Smooth muscle cell (in vitro differentiated cells): Measurements from ENCODE around the gene PPARA. TPM values are rescaled to one million over a fixed set of nuclear protein-coding genes. Genes with fewer than 3 reads are reported as not detected.

ENCODE experiments used
- DNase-seq: peaks from one replicate; lab custom pipeline; 2025; ENCODE audit not compliant: unreplicated experiment; lab: John Stamatoyannopoulos, UW
- H2AFZ ChIP-seq: fragments of 200-600 bp; sonication (generic); 2 replicates; pipeline ENCODE4 v1.6.0; 2016; ENCODE audit warnings: antibody characterized with exemption, low read depth, mild to moderate bottlenecking
- H3F3A ChIP-seq: fragments of 200-600 bp; sonication (generic); 2 replicates; pipeline ENCODE4 v1.6.0; 2017; ENCODE audit warnings: antibody characterized with exemption, low read depth
- H3K27ac ChIP-seq: fragments of 200-600 bp; sonication (generic); 2 replicates; pipeline ENCODE4 v1.5.1; 2016; ENCODE audit warnings: low read depth, mild to moderate bottlenecking
- H3K27me3 ChIP-seq: fragments of 200-600 bp; sonication (generic); 2 replicates; pipeline ENCODE4 v1.6.1; 2016; ENCODE audit warnings: low read depth, mild to moderate bottlenecking
- H3K36me3 ChIP-seq: fragments of 200-600 bp; sonication (generic); 2 replicates; pipeline ENCODE4 v1.5.1; 2016; ENCODE audit warnings: low read depth
- H3K4me1 ChIP-seq: fragments of 200-600 bp; sonication (generic); 2 replicates; pipeline ENCODE4 v1.5.1; 2016; ENCODE audit warnings: low read depth
- H3K4me2 ChIP-seq: fragments of 200-600 bp; sonication (generic); 2 replicates; pipeline ENCODE4 v1.6.0; 2016; ENCODE audit warnings: mild to moderate bottlenecking
- H3K4me3 ChIP-seq: fragments of 200-600 bp; sonication (generic); 2 replicates; pipeline ENCODE4 v1.5.1; 2016; ENCODE audit warnings: mild to moderate bottlenecking
- H3K79me2 ChIP-seq: fragments of 200-600 bp; sonication (generic); 2 replicates; pipeline ENCODE4 v1.6.0; 2016; ENCODE audit warnings: low read depth, mild to moderate bottlenecking
- H3K9ac ChIP-seq: fragments of 200-600 bp; sonication (generic); 2 replicates; pipeline ENCODE4 v1.6.0; 2016; ENCODE audit warnings: low read depth
- H3K9me3 ChIP-seq: fragments of 200-600 bp; sonication (generic); replicated peaks from 2 replicates; pipeline ENCODE4 v1.5.1; 2016; ENCODE audit warnings: low read depth
- H4K20me1 ChIP-seq: fragments of 200-600 bp; sonication (generic); 2 replicates; pipeline ENCODE4 v1.6.0; 2016; ENCODE audit warnings: low read depth
- CTCF ChIP-seq: fragments of 200-600 bp; sonication (generic); IDR thresholded peaks from 2 replicates; pipeline ENCODE4 v1.5.1; 2017; ENCODE audit warnings: borderline replicate concordance, mild to moderate bottlenecking, antibody characterized with exemption; ENCODE audit not compliant: insufficient read depth, poor library complexity, severe bottlenecking
- WGBS: methylation state at CpG from one replicate; pipeline ENCODE4 v1.1.7; 2016; ENCODE audit warnings: low lambda C conversion rate; 5-methylcytosine and 5-hydroxymethylcytosine counted together
- polyA plus RNA-seq: library from polyadenylated mRNA; unstranded; fragments of >200 nt; fragmentation: Nextera tagmentation; extraction: Ambion mirVana; gene quantifications from 2 replicates; pipeline ENCODE4 v1.2.1, GENCODE V29; 2016
- total RNA-seq: library from RNA; depleted of rRNA; stranded (reverse); fragments of >200 nt; gene quantifications from 2 replicates; pipeline ENCODE4 v1.2.3, GENCODE V29; 2014

PPARA gene
- total and polyA plus RNA-seq, 2 experiments from 2014 or later = 9.2 to 18.0 TPM

GRCh38 chr22:46178755-46179505 lies 28.6 kb downstream of the PPARA start:
- H3K79me2 ChIP-seq = no peaks in the 10 kb centered on the region
- no peak overlapping the region for H3K27ac ChIP-seq
- TF ChIP-seq CTCF = no peak
- no peaks in the 10 kb centered on the region for H3F3A ChIP-seq
- H3K9ac ChIP-seq = no peak overlapping the region
- H3K27me3 ChIP-seq = no peaks in the 10 kb centered on the region
- H3K36me3 ChIP-seq = peaks cover 18% of the 10 kb centered on the region
- H3K4me3 ChIP-seq = no peak overlapping the region
- peaks cover 19% of the 10 kb centered on the region for H3K9me3 ChIP-seq
- H3K4me2 ChIP-seq = no peak overlapping the region
- 95% methylated on average over 4 of the region's 4 CpGs for WGBS
- DNase-seq = no peak
- no peak overlapping the region for H2AFZ ChIP-seq
- H3K4me1 ChIP-seq = no peaks in the 10 kb centered on the region
- no peaks in the 10 kb centered on the region for H4K20me1 ChIP-seq

GRCh38 chr22:46179748-46180147 lies 29.4 kb downstream of the PPARA start:
- no peak for DNase-seq
- H3K4me1 ChIP-seq = no peaks in the 10 kb centered on the region
- H3K4me2 ChIP-seq = no peak overlapping the region
- 97% methylated on average over 1 of the region's 1 CpG for WGBS
- no peaks in the 10 kb centered on the region for H4K20me1 ChIP-seq
- H3K79me2 ChIP-seq = no peaks in the 10 kb centered on the region
- H3K27me3 ChIP-seq = no peaks in the 10 kb centered on the region
- H3F3A ChIP-seq = no peaks in the 10 kb centered on the region
- no peak overlapping the region for H3K27ac ChIP-seq
- no peak overlapping the region for H3K4me3 ChIP-seq
- no peak for TF ChIP-seq CTCF
- H3K9ac ChIP-seq = no peak overlapping the region
- H3K36me3 ChIP-seq = peaks cover 18% of the 10 kb centered on the region
- H2AFZ ChIP-seq = no peak overlapping the region
- H3K9me3 ChIP-seq = peaks cover 19% of the 10 kb centered on the region

GRCh38 chr22:46180370-46181137 lies 30.2 kb downstream of the PPARA start:
- no peak overlapping the region for H3K4me2 ChIP-seq
- H3F3A ChIP-seq = no peaks in the 10 kb centered on the region
- H3K9ac ChIP-seq = no peak overlapping the region
- no peak overlapping the region for H2AFZ ChIP-seq
- TF ChIP-seq CTCF = no peak
- no peaks in the 10 kb centered on the region for H4K20me1 ChIP-seq
- peaks cover 18% of the 10 kb centered on the region for H3K36me3 ChIP-seq
- H3K27me3 ChIP-seq = no peaks in the 10 kb centered on the region
- DNase-seq = no peak
- H3K27ac ChIP-seq = no peak overlapping the region
- H3K79me2 ChIP-seq = no peaks in the 10 kb centered on the region
- peaks cover 19% of the 10 kb centered on the region for H3K9me3 ChIP-seq
- H3K4me1 ChIP-seq = no peaks in the 10 kb centered on the region
- 97% methylated on average over 12 of the region's 12 CpGs for WGBS
- H3K4me3 ChIP-seq = no peak overlapping the region
